Esophagus muscularis mucosa (tissue), 4 donors: ENCODE results near the gene ORC2. TPM values are rescaled to one million over a fixed set of nuclear protein-coding genes. Genes with fewer than 3 reads are reported as not detected.
"Not testable (repeated sequence)": the region's sequence is repeated elsewhere in the genome, so short reads cannot be mapped to it uniquely, and the experiment has no call there.

ENCODE experiments used
- DNase-seq: peaks from one replicate; pipeline ENCODE4 v3.0.0-alpha.2; 2017; ENCODE audit errors: extremely low spot score
- H3K27ac ChIP-seq, 4 donors: fragments of 200-600 bp; sonication (generic); replicated peaks in 1 of 4; 1 replicate in 3 of 4; 2 replicates in 1 of 4; pipeline ENCODE4 v1.5.1; 2016 to 2019; ENCODE audit warnings: mild to moderate bottlenecking in 1 of 4
- H3K27me3 ChIP-seq, 4 donors: fragments of 200-600 bp; sonication (generic); one replicate each; pipeline versions ENCODE4 v1.5.1 to v1.6.0; 2016 to 2019
- H3K36me3 ChIP-seq, 4 donors: fragments of 200-600 bp; sonication (generic); one replicate each; pipeline ENCODE4 v1.5.1; 2016 to 2019
- H3K4me1 ChIP-seq, 4 donors: fragments of 200-600 bp; sonication (generic); one replicate each; pipeline ENCODE4 v1.5.1; 2016 to 2019
- H3K4me3 ChIP-seq, 4 donors: fragments of 200-600 bp; sonication (generic); 1 replicate in 2 of 4; 2 replicates in 2 of 4; pipeline ENCODE4 v1.5.1; 2016 to 2019; ENCODE audit warnings: mild to moderate bottlenecking in 4 of 4, moderate library complexity in 1 of 4
- H3K9me3 ChIP-seq, 4 donors: fragments of 200-600 bp; sonication (generic); 1 replicate in 3 of 4; 2 replicates in 1 of 4; pipeline ENCODE4 v1.5.1; 2016 to 2019
- CTCF ChIP-seq, 3 experiments: fragments of 200-600 bp in 2 of 3; fragments of 450-650 bp in 1 of 3; sonication (generic) in 2 of 3; IDR thresholded peaks; one replicate each; pipeline ENCODE4 v1.5.1; 2017 to 2019; ENCODE audit warnings: antibody characterized with exemption in 3 of 3, mild to moderate bottlenecking in 2 of 3, moderate library complexity in 1 of 3
- EP300 ChIP-seq: sonication (generic); formaldehyde crosslinking; IDR thresholded peaks from one replicate; pipeline ENCODE4 v1.6.1; 2017; ENCODE audit warnings: antibody characterized with exemption
- POLR2A ChIP-seq: fragments of 450-650 bp; IDR thresholded peaks from one replicate; pipeline ENCODE4 v1.6.1; 2017; ENCODE audit warnings: antibody characterized with exemption, moderate library complexity, mild to moderate bottlenecking, low read depth
- POLR2AphosphoS5 ChIP-seq, 2 donors: sonication (generic); formaldehyde crosslinking; IDR thresholded peaks; one replicate each; pipeline ENCODE4 v1.6.1; 2017; ENCODE audit warnings: antibody characterized with exemption in 2 of 2
- WGBS: methylation state at CpG from one replicate; pipeline ENCODE4 v1.1.5; 2018; 5-methylcytosine and 5-hydroxymethylcytosine counted together
- intact Hi-C: fragments of 100-400 bp; cut with DNase I; formaldehyde crosslinking; loops from one replicate; pipeline ENCODE4 v1.15.1; 2023
- total RNA-seq, 4 donors: library from RNA; depleted of rRNA; stranded (reverse); fragments of >200 nt; gene quantifications; one replicate each; pipeline versions ENCODE4 v1.1.0 to v1.2.1, GENCODE V29; 2016

ORC2 gene
- total RNA-seq, 4 donors from 2014 or later, result 9.4 to 15.0 (median 10.8) TPM

- intact Hi-C loops, result no loop called here
- Histone ChIP-seq H3K4me3 (no peak overlapping the region), H3K27me3 (no peaks in the 10 kb centered on the region), H3K4me1 (peaks cover 0 to 7% (median 0%) of the 10 kb centered on the region in 4 donors), H3K9me3 (no peaks in the 10 kb centered on the region), H3K36me3 (peaks cover 38 to 87% (median 58%) of the 10 kb centered on the region in 4 donors), H3K27ac (no peak overlapping the region)
- DNase-seq, result no peak
- TF ChIP-seq POLR2A (no peak), EP300 (no peak), CTCF (IDR thresholded peaks at IDR 0.05) (no peak), POLR2AphosphoS5 (IDR thresholded peaks at IDR 0.05) (no peak)
- 97% methylated on average over 3 of the region's 3 CpGs for whole genome bisulfite sequencing
These were observed 29.6 kb upstream of the ORC2 start for GRCh38 chr2:200993097-200993496.

DNA sequence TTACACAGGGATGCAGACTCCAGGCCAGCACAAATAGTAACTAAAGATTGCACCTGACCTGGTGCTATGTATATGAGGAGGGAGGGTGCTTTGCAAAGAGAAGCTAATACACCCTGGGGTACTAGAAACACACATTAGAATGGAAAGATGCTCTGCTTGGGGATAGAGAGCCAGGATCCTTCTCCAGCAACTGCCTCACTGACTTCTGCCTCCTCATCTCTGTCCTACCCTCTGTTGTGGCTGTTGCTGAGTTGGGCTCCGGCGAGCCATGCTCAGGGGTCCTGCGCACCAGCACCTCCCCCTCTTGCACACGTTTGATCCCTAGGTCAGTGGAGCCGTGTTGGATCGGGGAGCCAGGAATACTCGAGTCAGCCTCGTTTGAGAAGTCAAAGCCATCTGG, 23.7 kb upstream of the ORC2 start:
- no peak overlapping the region for H3K27ac ChIP-seq
- H3K4me3 ChIP-seq, result no peak overlapping the region
- H3K27me3 ChIP-seq, result no peaks in the 10 kb centered on the region
- peaks cover 0 to 18% (median 2%) of the 10 kb centered on the region in 4 donors for H3K4me1 ChIP-seq
- DNase-seq, result no peak
- no peaks in the 10 kb centered on the region for H3K9me3 ChIP-seq
- intact Hi-C loops, result no loop called here
- 90% methylated on average over 8 of the region's 8 CpGs for WGBS
- H3K36me3 ChIP-seq, result peaks cover 16 to 77% (median 60%) of the 10 kb centered on the region in 4 donors
- no peak for TF ChIP-seq POLR2A
- TF ChIP-seq POLR2AphosphoS5 (IDR thresholded peaks at IDR 0.05), result no peak
- TF ChIP-seq CTCF (IDR thresholded peaks at IDR 0.05), result no peak
- TF ChIP-seq EP300, result no peak

- 68% methylated on average over 2 of the region's 2 CpGs for WGBS
- H3K4me1 ChIP-seq, result peaks cover 0 to 18% (median 2%) of the 10 kb centered on the region in 4 donors
- TF ChIP-seq POLR2A (no peak), POLR2AphosphoS5 (IDR thresholded peaks at IDR 0.05) (no peak), EP300 (no peak), CTCF (IDR thresholded peaks at IDR 0.05) (no peak)
- no peak overlapping the region for H3K27ac ChIP-seq
- H3K9me3 ChIP-seq, result no peaks in the 10 kb centered on the region
- intact Hi-C loops, result no loop called here
- DNase-seq, result no peak
- H3K4me3 ChIP-seq, result no peak overlapping the region
- H3K27me3 ChIP-seq, result no peaks in the 10 kb centered on the region
- H3K36me3 ChIP-seq, result peaks cover 18 to 77% (median 58%) of the 10 kb centered on the region in 4 donors
These were observed 22.3 kb upstream of the ORC2 start for GRCh38 chr2:200985799-200986198.

DNA sequence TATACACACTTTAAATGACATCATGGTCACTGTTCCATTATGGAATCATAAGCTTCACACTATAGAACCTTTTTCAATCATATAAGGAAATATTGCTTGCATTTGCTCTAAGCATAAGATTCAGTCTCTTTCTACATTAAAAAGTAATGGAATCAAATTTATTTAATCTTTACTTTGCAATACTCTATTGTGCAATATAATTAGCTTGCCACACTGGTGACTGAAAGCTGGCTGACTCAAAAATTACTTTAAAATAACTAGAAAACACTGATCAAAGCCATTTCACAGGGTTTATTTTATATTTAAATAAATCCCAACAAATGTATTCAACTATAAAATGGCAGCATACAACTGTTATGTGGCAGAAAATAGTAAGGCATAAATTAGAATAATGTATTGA, 13.2 kb upstream of the ORC2 start:
- no peaks in the 10 kb centered on the region for H3K27me3 ChIP-seq
- TF ChIP-seq EP300 (no peak), POLR2A (no peak), CTCF (IDR thresholded peaks at IDR 0.05) (no peak), POLR2AphosphoS5 (IDR thresholded peaks at IDR 0.05) (no peak)
- H3K36me3 ChIP-seq, result peaks cover 12 to 24% (median 21%) of the 10 kb centered on the region in 4 donors
- H3K27ac ChIP-seq, result no peak overlapping the region
- H3K4me1 ChIP-seq, result no peaks in the 10 kb centered on the region
- intact Hi-C loops, result no loop called here
- no peak for DNase-seq
- no peak overlapping the region for H3K4me3 ChIP-seq
- H3K9me3 ChIP-seq, result no peaks in the 10 kb centered on the region

DNA sequence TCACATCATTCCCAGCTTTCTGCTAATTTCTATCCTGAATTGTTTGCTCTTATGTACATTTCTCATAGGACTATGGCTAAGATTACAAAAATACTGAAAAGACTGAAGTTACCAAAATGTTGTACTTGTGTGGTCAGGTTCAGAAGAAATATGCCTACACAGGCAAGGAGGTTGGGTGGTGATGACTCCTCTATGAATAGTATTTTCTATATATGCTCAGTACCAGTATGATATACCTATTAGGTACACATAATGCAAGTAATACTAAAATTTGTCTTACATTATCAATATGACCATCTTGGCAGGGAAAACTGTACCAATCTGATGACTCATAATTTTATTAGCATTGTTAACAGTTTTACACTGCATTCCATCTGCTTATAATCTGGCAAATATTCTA, 12.2 kb upstream of the ORC2 start:
- no peak overlapping the region for H3K27ac ChIP-seq
- no peaks in the 10 kb centered on the region for H3K9me3 ChIP-seq
- no peak for TF ChIP-seq POLR2AphosphoS5 (IDR thresholded peaks at IDR 0.05)
- no peak for TF ChIP-seq CTCF (IDR thresholded peaks at IDR 0.05)
- no peak for TF ChIP-seq EP300
- DNase-seq, result no peak
- H3K4me3 ChIP-seq, result no peak overlapping the region
- H3K27me3 ChIP-seq, result no peaks in the 10 kb centered on the region
- H3K36me3 ChIP-seq, result peaks cover 3 to 14% (median 11%) of the 10 kb centered on the region in 4 donors
- intact Hi-C loops, result no loop called here
- H3K4me1 ChIP-seq, result no peaks in the 10 kb centered on the region

DNA sequence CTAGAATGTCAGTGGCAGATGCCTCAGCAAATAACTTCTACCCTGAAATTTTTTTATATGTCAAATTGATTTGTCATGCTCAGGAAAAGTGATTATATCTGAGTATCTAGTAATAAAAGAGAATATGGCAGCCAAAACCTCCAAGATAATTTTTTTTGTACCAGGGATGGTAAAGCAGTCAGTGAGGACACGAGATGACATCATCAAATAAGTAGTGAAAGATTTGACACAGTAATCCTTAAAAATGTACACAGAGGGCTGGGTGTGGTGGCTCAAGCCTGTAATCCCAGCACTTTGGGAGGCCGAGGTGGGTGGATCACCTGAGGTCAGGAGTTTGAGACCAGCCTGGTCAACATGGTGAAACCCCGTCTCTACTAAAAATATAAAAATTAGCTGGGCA, 6.6 kb upstream of the ORC2 start:
- H3K4me1 ChIP-seq, H3K27me3 ChIP-seq, DNase-seq, H3K36me3 ChIP-seq, H3K4me3 ChIP-seq, intact Hi-C loops, H3K9me3 ChIP-seq, H3K27ac ChIP-seq: not testable (repeated sequence)
- 89% methylated on average over 3 of the region's 3 CpGs for WGBS
